Measurements from ENCODE around the gene TFG. TPM values are rescaled to one million over a fixed set of nuclear protein-coding genes. Genes with fewer than 3 reads are reported as not detected.

Gene TFG
- total RNA-seq, 1 donor from 2014 or later: 91.3 TPM

DNA sequence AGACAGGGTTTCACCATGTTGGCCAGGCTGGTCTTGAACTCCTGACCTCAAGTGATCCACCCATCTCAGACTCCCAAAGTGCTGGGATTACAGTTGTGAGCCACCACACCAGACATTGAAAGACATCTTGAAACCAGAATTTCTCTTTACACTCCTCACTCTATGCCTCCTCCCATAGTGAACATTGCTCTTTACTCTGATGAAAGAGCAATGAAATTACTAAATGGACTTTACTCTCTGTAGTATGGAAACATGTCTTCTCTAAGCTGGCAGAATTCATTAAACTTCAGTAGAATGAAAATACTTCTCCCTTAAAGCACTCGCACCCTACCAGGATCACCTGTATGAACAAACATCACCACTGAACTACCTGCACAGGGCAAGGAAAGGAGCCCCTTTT is 27.8 kb upstream of the TFG start:
- DNase-seq (ENCODE audit: low read depth, low spot score): no peak
- H3K36me3 Mint-ChIP-seq (ENCODE audit: low read depth): no peaks in the 10 kb centered on the region
- no peaks in the 10 kb centered on the region for H3K9me3 Mint-ChIP-seq
- no peak overlapping the region for H3K4me3 Mint-ChIP-seq
- TF ChIP-seq, protein P1, sequence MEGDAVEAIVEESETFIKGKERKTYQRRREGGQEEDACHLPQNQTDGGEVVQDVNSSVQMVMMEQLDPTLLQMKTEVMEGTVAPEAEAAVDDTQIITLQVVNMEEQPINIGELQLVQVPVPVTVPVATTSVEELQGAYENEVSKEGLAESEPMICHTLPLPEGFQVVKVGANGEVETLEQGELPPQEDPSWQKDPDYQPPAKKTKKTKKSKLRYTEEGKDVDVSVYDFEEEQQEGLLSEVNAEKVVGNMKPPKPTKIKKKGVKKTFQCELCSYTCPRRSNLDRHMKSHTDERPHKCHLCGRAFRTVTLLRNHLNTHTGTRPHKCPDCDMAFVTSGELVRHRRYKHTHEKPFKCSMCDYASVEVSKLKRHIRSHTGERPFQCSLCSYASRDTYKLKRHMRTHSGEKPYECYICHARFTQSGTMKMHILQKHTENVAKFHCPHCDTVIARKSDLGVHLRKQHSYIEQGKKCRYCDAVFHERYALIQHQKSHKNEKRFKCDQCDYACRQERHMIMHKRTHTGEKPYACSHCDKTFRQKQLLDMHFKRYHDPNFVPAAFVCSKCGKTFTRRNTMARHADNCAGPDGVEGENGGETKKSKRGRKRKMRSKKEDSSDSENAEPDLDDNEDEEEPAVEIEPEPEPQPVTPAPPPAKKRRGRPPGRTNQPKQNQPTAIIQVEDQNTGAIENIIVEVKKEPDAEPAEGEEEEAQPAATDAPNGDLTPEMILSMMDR (conservative IDR thresholded peaks at IDR 0.05): no peak
- H3K27ac Mint-ChIP-seq (ENCODE audit: unreplicated experiment): no peak overlapping the region
- peaks cover 6% of the 10 kb centered on the region for H3K27me3 Mint-ChIP-seq (ENCODE audit: low read depth)
- no peaks in the 10 kb centered on the region for H3K4me1 Mint-ChIP-seq

- Mint-ChIP-seq H3K9me3 (no peaks in the 10 kb centered on the region), H3K27ac (ENCODE audit: unreplicated experiment) (no peak overlapping the region), H3K4me1 (no peaks in the 10 kb centered on the region), H3K4me3 (no peak overlapping the region), H3K36me3 (ENCODE audit: low read depth) (no peaks in the 10 kb centered on the region), H3K27me3 (ENCODE audit: low read depth) (peaks cover 6% of the 10 kb centered on the region)
- DNase-seq (ENCODE audit: low read depth, low spot score): no peak
- TF ChIP-seq, protein P1 (conservative IDR thresholded peaks at IDR 0.05): no peak
Observed at GRCh38 chr3:100682056-100682853, 27.0 kb upstream of the TFG start.

DNA sequence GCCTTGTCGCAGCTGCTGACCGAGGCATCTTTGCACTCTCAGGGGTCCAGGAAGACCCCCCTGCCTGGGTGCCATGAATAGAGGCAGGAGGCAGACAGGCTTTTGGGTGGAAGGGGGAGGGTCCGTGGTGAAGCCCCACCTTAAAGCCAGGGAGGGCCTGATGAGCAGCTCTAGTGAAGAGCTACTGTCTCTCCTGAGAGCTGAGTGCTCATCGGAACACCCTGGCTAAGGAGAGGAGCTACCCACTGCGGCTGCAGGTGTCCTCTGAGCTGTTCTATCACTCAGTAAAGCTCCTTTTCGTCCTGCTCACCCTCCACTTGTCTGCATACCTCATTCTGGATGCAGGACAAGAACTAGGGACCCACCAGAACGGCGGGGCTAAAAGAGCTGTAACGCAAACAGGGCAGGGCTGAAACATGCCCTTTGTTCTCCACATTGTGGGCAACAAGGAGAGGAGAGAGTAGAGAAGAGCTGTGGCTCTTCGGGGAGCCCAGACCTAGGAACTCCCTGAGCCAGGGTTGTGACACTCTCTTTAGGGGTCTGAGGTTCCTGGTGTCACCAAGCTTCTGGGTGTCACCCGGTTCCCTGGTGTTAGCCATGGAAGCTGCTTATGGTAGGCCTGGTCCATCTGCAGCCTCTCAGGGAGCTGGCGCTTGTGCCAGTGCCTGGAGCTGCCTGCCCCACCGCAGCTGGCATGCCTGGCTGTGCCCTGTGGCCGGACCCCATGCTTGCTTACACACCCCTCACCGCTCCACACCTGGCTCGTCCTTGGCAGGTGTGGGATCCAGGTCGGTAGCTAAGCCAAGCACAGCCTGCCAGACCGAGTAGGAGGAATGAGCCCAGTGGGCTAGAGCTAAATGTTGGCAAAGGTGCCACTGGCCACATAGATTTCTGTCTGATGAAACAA is 26.2 kb upstream of the TFG start:
- Mint-ChIP-seq H3K36me3 (ENCODE audit: low read depth) (no peaks in the 10 kb centered on the region), H3K27ac (ENCODE audit: unreplicated experiment) (no peak overlapping the region), H3K9me3 (no peaks in the 10 kb centered on the region), H3K4me3 (no peak overlapping the region), H3K4me1 (no peaks in the 10 kb centered on the region), H3K27me3 (ENCODE audit: low read depth) (no peaks in the 10 kb centered on the region)
- no peak for DNase-seq (ENCODE audit: low read depth, low spot score)
- TF ChIP-seq, protein P1 (conservative IDR thresholded peaks at IDR 0.05): no peak

GRCh38 chr3:100693225-100693624 is 16.1 kb upstream of the TFG start:
- Mint-ChIP-seq H3K27ac (ENCODE audit: unreplicated experiment) (no peak overlapping the region), H3K36me3 (ENCODE audit: low read depth) (no peaks in the 10 kb centered on the region), H3K9me3 (no peaks in the 10 kb centered on the region)

GRCh38 chr3:100695696-100696095 is 13.6 kb upstream of the TFG start:
- H3K4me3 Mint-ChIP-seq: no peak overlapping the region

More at GRCh38 chr3:100693225-100693624, 16.1 kb upstream of the TFG start:
- peaks cover 61% of the 10 kb centered on the region for H3K27me3 Mint-ChIP-seq (ENCODE audit: low read depth)
- DNase-seq (ENCODE audit: low read depth, low spot score): no peak
- no peak overlapping the region for H3K4me3 Mint-ChIP-seq
- TF ChIP-seq, protein P1 (conservative IDR thresholded peaks at IDR 0.05): no peak
- no peaks in the 10 kb centered on the region for H3K4me1 Mint-ChIP-seq

More at GRCh38 chr3:100695696-100696095, 13.6 kb upstream of the TFG start:
- Mint-ChIP-seq H3K36me3 (ENCODE audit: low read depth) (no peaks in the 10 kb centered on the region), H3K9me3 (no peaks in the 10 kb centered on the region), H3K27ac (ENCODE audit: unreplicated experiment) (no peak overlapping the region), H3K4me1 (no peaks in the 10 kb centered on the region), H3K27me3 (ENCODE audit: low read depth) (peaks cover 75% of the 10 kb centered on the region)
- TF ChIP-seq, protein P1 (conservative IDR thresholded peaks at IDR 0.05): no peak
- no peak for DNase-seq (ENCODE audit: low read depth, low spot score)

Measured in neural crest cell (in vitro differentiated cells).